Activated T-cell treated with anti-CD3 and anti-CD28 coated beads, Interleukin-2, amount 50 U/mL, for 72 hours (primary cell): Measurements from ENCODE around the gene MAFB. TPM values are rescaled to one million over a fixed set of nuclear protein-coding genes. Genes with fewer than 3 reads are reported as not detected.

Experiments used
- ATAC-seq, 2 donors: fragments of 150-1000 bp; cut with Tn5 transposase; replicated peaks in 1 of 2; 2 replicates each; pipeline ENCODE4 v1.10.0; 2021; ENCODE audit warnings: moderate library complexity in 2 of 2, mild to moderate bottlenecking in 1 of 2
- DNase-seq, 2 donors: peaks; one replicate each; pipeline ENCODE4 v3.0.0; 2021 to 2022; ENCODE audit warnings: mixed read lengths in 1 of 2
- H3K27ac Mint-ChIP-seq: one replicate; pipeline ENCODE4 v1.8.0; 2022; ENCODE audit warnings: mild to moderate bottlenecking, moderate library complexity, mixed read lengths
- H3K27me3 Mint-ChIP-seq: one replicate; pipeline ENCODE4 v1.8.0; 2022; ENCODE audit warnings: low read depth, mixed read lengths
- H3K36me3 Mint-ChIP-seq, 2 donors: one replicate each; pipeline ENCODE4 v1.8.0; 2022; ENCODE audit warnings: mixed read lengths in 2 of 2, mild to moderate bottlenecking in 1 of 2; ENCODE audit not compliant: insufficient read depth in 2 of 2
- H3K4me1 Mint-ChIP-seq: one replicate; pipeline ENCODE4 v1.8.0; 2022; ENCODE audit warnings: low read depth, mixed read lengths
- H3K4me3 Mint-ChIP-seq, 2 donors: one replicate each; pipeline ENCODE4 v1.8.0; 2022; ENCODE audit warnings: mild to moderate bottlenecking in 2 of 2, mixed read lengths in 2 of 2, moderate library complexity in 2 of 2
- H3K9me3 Mint-ChIP-seq, 2 donors: one replicate each; pipeline ENCODE4 v1.8.0; 2022; ENCODE audit warnings: mixed read lengths in 2 of 2
- total RNA-seq, 2 donors: library from RNA; stranded (reverse); gene quantifications; one replicate each; pipeline ENCODE4 v1.2.3, GENCODE V29; 2022

MAFB gene
- total RNA-seq, 2 donors from 2014 or later = 0.19 to 0.39 TPM

- Mint-ChIP-seq H3K36me3 (no peaks in the 10 kb centered on the region), H3K27me3 (peaks cover 8% of the 10 kb centered on the region), H3K27ac (no peak overlapping the region), H3K4me1 (no peaks in the 10 kb centered on the region), H3K9me3 (peaks cover 0 to 2% of the 10 kb centered on the region in 2 donors), H3K4me3 (no peak overlapping the region)
- ATAC-seq (no peak), DNase-seq (no peak)
These were observed 50.6 kb downstream of the MAFB start for GRCh38 chr20:40638414-40638813.

- ATAC-seq (no peak), DNase-seq (no peak)
- H3K9me3 Mint-ChIP-seq = peaks cover 0 to 2% of the 10 kb centered on the region in 2 donors
- H3K27ac Mint-ChIP-seq = no peak overlapping the region
- H3K27me3 Mint-ChIP-seq = peaks cover 8% of the 10 kb centered on the region
- no peak overlapping the region for H3K4me3 Mint-ChIP-seq
- no peaks in the 10 kb centered on the region for H3K4me1 Mint-ChIP-seq
- H3K36me3 Mint-ChIP-seq = no peaks in the 10 kb centered on the region
These were observed 51.9 kb downstream of the MAFB start for GRCh38 chr20:40637176-40637575.

GRCh38 chr20:40636486-40636885 lies 52.5 kb downstream of the MAFB start:
- no peak overlapping the region for H3K4me3 Mint-ChIP-seq
- H3K27ac Mint-ChIP-seq = no peak overlapping the region
- ATAC-seq = no peak
- no peak for DNase-seq
- H3K27me3 Mint-ChIP-seq = peaks cover 8% of the 10 kb centered on the region
- peaks cover 0 to 2% of the 10 kb centered on the region in 2 donors for H3K9me3 Mint-ChIP-seq
- H3K4me1 Mint-ChIP-seq = no peaks in the 10 kb centered on the region
- H3K36me3 Mint-ChIP-seq = no peaks in the 10 kb centered on the region

GRCh38 chr20:40635971-40636370 lies 53.1 kb downstream of the MAFB start:
- no peaks in the 10 kb centered on the region for H3K36me3 Mint-ChIP-seq
- H3K4me3 Mint-ChIP-seq = no peak overlapping the region
- H3K4me1 Mint-ChIP-seq = no peaks in the 10 kb centered on the region
- H3K27ac Mint-ChIP-seq = no peak overlapping the region
- peaks cover 0 to 2% of the 10 kb centered on the region in 2 donors for H3K9me3 Mint-ChIP-seq
- peaks cover 8% of the 10 kb centered on the region for H3K27me3 Mint-ChIP-seq
- ATAC-seq (no peak), DNase-seq (no peak)
